Caco-2 (cell line): ENCODE data around the gene RPS16. TPM values are rescaled to one million over a fixed set of nuclear protein-coding genes. Genes with fewer than 3 reads are reported as not detected.

Experiments used
- BruUV-seq: library from RNA; stranded (reverse); fragments of 400-500 nt; replicated peaks from 2 replicates; lab custom pipeline; 2021; lab: Mats Ljungman, UMichigan
- CTCF ChIA-PET: fragments of 300-600 bp; sonication (Branson Sonifier 250); formaldehyde crosslinking; loops from one replicate; lab custom pipeline; 2022; ENCODE audit warnings: antibody characterized with exemption; lab: Charles Lee
- POLR2A ChIA-PET: fragments of 300-600 bp; sonication (Branson Sonifier 250); formaldehyde crosslinking; loops from one replicate; lab custom pipeline; 2022; ENCODE audit warnings: antibody characterized with exemption; lab: Charles Lee
- DNase-seq, 2 experiments: peaks; one replicate each; pipeline versions ENCODE4 v3.0.0 to v3.0.0-alpha.2; 2020 to 2022
- H3K27me3 ChIP-seq: replicated peaks from 2 replicates; pipeline ENCODE4 v1.6.0; 2011; ENCODE audit warnings: low read length; ENCODE audit not compliant: control insufficient read depth, insufficient read depth
- H3K36me3 ChIP-seq: 2 replicates; pipeline ENCODE4 v1.5.1; 2011; ENCODE audit warnings: low read length; ENCODE audit not compliant: control insufficient read depth, insufficient read depth
- H3K4me1 ChIP-seq: fragments of 250-450 bp; sonication (Bioruptor Pico); 2 replicates; pipeline ENCODE4 v1.5.1; 2020; ENCODE audit warnings: mild to moderate bottlenecking
- H3K4me3 ChIP-seq: 2 replicates; pipeline ENCODE4 v1.5.1; 2011; ENCODE audit warnings: low read depth, mild to moderate bottlenecking, control low read depth, low read length
- H3K9me3 ChIP-seq: fragments of 250-450 bp; sonication (Bioruptor Pico); 2 replicates; pipeline ENCODE4 v1.5.1; 2020; ENCODE audit warnings: mild to moderate bottlenecking, moderate library complexity
- H3K27ac Mint-ChIP-seq: one replicate; pipeline ENCODE4 v1.8.0; 2022; ENCODE audit warnings: mixed read lengths; ENCODE audit not compliant: unreplicated experiment
- H3K27me3 Mint-ChIP-seq: one replicate; pipeline ENCODE4 v1.8.0; 2022; ENCODE audit warnings: mixed read lengths; ENCODE audit not compliant: insufficient read depth, unreplicated experiment
- H3K36me3 Mint-ChIP-seq: one replicate; pipeline ENCODE4 v1.8.0; 2022; ENCODE audit warnings: mild to moderate bottlenecking, mixed read lengths; ENCODE audit not compliant: insufficient read depth, unreplicated experiment
- H3K4me1 Mint-ChIP-seq: one replicate; pipeline ENCODE4 v1.8.0; 2022; ENCODE audit warnings: low read depth, mixed read lengths; ENCODE audit not compliant: unreplicated experiment
- H3K4me3 Mint-ChIP-seq: one replicate; pipeline ENCODE4 v1.8.0; 2022; ENCODE audit warnings: mild to moderate bottlenecking, moderate library complexity, mixed read lengths; ENCODE audit not compliant: unreplicated experiment
- H3K9me3 Mint-ChIP-seq: one replicate; pipeline ENCODE4 v1.8.0; 2022; ENCODE audit warnings: mixed read lengths; ENCODE audit not compliant: unreplicated experiment
- intact Hi-C: fragments of 100-400 bp; cut with micrococcal nuclease; formaldehyde crosslinking; loops from one replicate; pipeline ENCODE4 v1.10.0; 2022; ENCODE audit not compliant: unreplicated experiment
- total RNA-seq: library from RNA; stranded (reverse); gene quantifications from 2 replicates; pipeline ENCODE4 v1.2.3, GENCODE V29; 2022
- TF ChIP-seq, protein P1 (sequence below), 2 experiments: fragments of 200-600 bp in 1 of 2; IDR thresholded peaks; 1 replicate in 1 of 2; 2 replicates in 1 of 2; pipeline versions ENCODE4 v1.5.1 to v1.8.0; 2011 to 2022; ENCODE audit warnings: antibody characterized with exemption in 1 of 2, control low read depth in 1 of 2, inconsistent platforms in 1 of 2, low read depth in 1 of 2, low read length in 1 of 2, mild to moderate bottlenecking in 1 of 2, moderate library complexity in 1 of 2; ENCODE audit not compliant: insufficient read depth in 1 of 2, severe bottlenecking in 1 of 2, unreplicated experiment in 1 of 2

Gene RPS16
- total RNA-seq, 1 experiment from 2014 or later: 2,801 TPM

GRCh38 chr19:39434123-39435076 lies 1.3 kb downstream of the RPS16 start:
- ChIA-PET CTCF (interaction anchor here (1.3 kb wide), 1 partner anchor 211 kb away, joined by 3 read pairs; no protein-coding TSS in a partner anchor), POLR2A (interaction anchor here (1.5 to 1.7 kb wide), 6 partner anchors 10 to 92 kb away, joined by 20 to 54 read pairs (median 26); partner anchors contain the start of genes MED29, PAF1, PLEKHG2 and SAMD4B)
- H3K36me3 Mint-ChIP-seq: peaks cover 71% of the 10 kb centered on the region
- H3K4me1 Mint-ChIP-seq: peaks cover 23% of the 10 kb centered on the region
- no peaks in the 10 kb centered on the region for H3K9me3 ChIP-seq
- peaks cover 7% of the 10 kb centered on the region for H3K36me3 ChIP-seq
- peak overlapping the region; percentile 93 for H3K27ac Mint-ChIP-seq
- H3K4me3 Mint-ChIP-seq: peak overlapping the region; percentile 87
- no peak for DNase-seq
- TF ChIP-seq, protein P1, sequence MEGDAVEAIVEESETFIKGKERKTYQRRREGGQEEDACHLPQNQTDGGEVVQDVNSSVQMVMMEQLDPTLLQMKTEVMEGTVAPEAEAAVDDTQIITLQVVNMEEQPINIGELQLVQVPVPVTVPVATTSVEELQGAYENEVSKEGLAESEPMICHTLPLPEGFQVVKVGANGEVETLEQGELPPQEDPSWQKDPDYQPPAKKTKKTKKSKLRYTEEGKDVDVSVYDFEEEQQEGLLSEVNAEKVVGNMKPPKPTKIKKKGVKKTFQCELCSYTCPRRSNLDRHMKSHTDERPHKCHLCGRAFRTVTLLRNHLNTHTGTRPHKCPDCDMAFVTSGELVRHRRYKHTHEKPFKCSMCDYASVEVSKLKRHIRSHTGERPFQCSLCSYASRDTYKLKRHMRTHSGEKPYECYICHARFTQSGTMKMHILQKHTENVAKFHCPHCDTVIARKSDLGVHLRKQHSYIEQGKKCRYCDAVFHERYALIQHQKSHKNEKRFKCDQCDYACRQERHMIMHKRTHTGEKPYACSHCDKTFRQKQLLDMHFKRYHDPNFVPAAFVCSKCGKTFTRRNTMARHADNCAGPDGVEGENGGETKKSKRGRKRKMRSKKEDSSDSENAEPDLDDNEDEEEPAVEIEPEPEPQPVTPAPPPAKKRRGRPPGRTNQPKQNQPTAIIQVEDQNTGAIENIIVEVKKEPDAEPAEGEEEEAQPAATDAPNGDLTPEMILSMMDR (IDR thresholded peaks at IDR 0.05; ENCODE audit: insufficient read depth in 1 of 2, low read depth in 1 of 2, low read length in 1 of 2, severe bottlenecking in 1 of 2, unreplicated experiment in 1 of 2): no peak
- no TSS peak for BruUV-seq
- no peaks in the 10 kb centered on the region for H3K27me3 ChIP-seq
- H3K4me1 ChIP-seq: peaks cover 23% of the 10 kb centered on the region
- intact Hi-C loops: no loop called here
- peak overlapping the region; percentile 63 for H3K4me3 ChIP-seq
- H3K9me3 Mint-ChIP-seq: no peaks in the 10 kb centered on the region
- H3K27me3 Mint-ChIP-seq: no peaks in the 10 kb centered on the region

DNA sequence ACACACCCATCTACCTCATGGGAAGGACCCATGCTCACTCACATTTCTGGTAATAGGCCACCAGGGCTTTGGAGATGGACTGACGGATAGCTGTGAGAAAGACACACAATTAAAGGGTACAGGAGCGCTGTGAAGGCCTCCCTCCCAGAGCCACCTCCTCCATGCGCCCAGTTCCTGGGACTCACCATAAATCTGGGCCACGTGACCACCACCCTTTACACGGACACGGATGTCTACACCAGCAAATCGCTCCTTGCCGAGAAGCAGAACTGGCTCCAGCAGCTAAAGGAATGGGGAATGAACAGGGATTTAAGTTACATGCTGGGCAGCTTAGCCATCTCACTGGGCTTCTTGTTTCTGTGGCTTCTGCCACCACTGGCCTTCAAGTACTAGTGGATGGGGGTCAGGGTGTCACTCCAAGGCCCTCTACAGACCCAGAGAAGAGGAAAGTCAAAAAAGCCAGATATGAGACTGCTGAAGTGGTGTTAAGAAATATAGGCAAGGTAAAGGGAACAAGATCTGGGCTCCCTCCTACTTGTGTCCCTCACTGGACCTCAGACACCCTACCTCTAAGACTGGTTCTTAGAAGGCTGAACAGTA lies 2.2 kb downstream of the RPS16 start:
- intact Hi-C loops: no loop called here
- peak overlapping the region; percentile 87 for H3K4me3 Mint-ChIP-seq
- ChIA-PET POLR2A (no interaction called here), CTCF (no interaction called here)
- H3K27me3 Mint-ChIP-seq: no peaks in the 10 kb centered on the region
- TF ChIP-seq, protein P1 (IDR thresholded peaks at IDR 0.05; ENCODE audit: insufficient read depth in 1 of 2, low read depth in 1 of 2, low read length in 1 of 2, severe bottlenecking in 1 of 2, unreplicated experiment in 1 of 2): no peak
- no TSS peak for BruUV-seq
- H3K36me3 Mint-ChIP-seq: peaks cover 79% of the 10 kb centered on the region
- no peak overlapping the region for H3K4me3 ChIP-seq
- peaks cover 23% of the 10 kb centered on the region for H3K4me1 Mint-ChIP-seq
- peaks cover 31% of the 10 kb centered on the region for H3K4me1 ChIP-seq
- peak overlapping the region; percentile 93 for H3K27ac Mint-ChIP-seq
- H3K9me3 Mint-ChIP-seq: no peaks in the 10 kb centered on the region
- no peak for DNase-seq
- no peaks in the 10 kb centered on the region for H3K27me3 ChIP-seq
- H3K9me3 ChIP-seq: no peaks in the 10 kb centered on the region
- peaks cover 7% of the 10 kb centered on the region for H3K36me3 ChIP-seq

DNA sequence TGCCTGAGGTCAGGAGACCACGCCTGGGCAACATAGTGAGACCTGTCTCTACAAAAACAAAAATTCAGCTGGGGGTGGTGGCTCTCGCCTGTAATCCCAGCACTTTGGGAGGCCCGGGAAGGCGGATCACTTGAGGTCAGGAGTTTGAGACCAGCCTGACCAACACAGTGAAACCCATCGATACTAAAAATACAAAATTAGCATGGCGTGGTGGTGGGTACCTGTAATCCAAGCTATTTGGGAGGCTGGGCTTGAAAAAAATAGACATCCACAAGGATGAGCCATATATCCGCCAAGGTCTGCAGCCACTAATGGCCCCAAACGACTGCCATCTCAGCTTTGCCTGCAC lies 3.1 kb downstream of the RPS16 start:
- Mint-ChIP-seq H3K9me3 (no peaks in the 10 kb centered on the region), H3K36me3 (peaks cover 85% of the 10 kb centered on the region), H3K27me3 (no peaks in the 10 kb centered on the region), H3K4me1 (peaks cover 18% of the 10 kb centered on the region), H3K4me3 (no peak overlapping the region), H3K27ac (no peak overlapping the region)
- intact Hi-C loops: no loop called here
- CTCF ChIA-PET: no interaction called here
- no peak for DNase-seq
- POLR2A ChIA-PET: interaction anchor here (0.6 to 1.1 kb wide), 4 partner anchors 15 to 70 kb away, joined by 3 read pairs; partner anchors contain the start of gene PLEKHG2
- no peaks in the 10 kb centered on the region for H3K9me3 ChIP-seq
- peaks cover 7% of the 10 kb centered on the region for H3K36me3 ChIP-seq
- H3K4me1 ChIP-seq: peaks cover 33% of the 10 kb centered on the region
- BruUV-seq: no TSS peak
- TF ChIP-seq, protein P1 (IDR thresholded peaks at IDR 0.05; ENCODE audit: insufficient read depth in 1 of 2, low read depth in 1 of 2, low read length in 1 of 2, severe bottlenecking in 1 of 2, unreplicated experiment in 1 of 2): no peak
- no peak overlapping the region for H3K4me3 ChIP-seq
- no peaks in the 10 kb centered on the region for H3K27me3 ChIP-seq
